ENCODE results near the gene PHKA2. TPM values are rescaled to one million over a fixed set of nuclear protein-coding genes. Genes with fewer than 3 reads are reported as not detected.

The PHKA2 gene
- polyA plus RNA-seq, 2 of the 4 experiments (the other 2 are of a cell fraction) = 16.1 to 21.2 TPM

DNA sequence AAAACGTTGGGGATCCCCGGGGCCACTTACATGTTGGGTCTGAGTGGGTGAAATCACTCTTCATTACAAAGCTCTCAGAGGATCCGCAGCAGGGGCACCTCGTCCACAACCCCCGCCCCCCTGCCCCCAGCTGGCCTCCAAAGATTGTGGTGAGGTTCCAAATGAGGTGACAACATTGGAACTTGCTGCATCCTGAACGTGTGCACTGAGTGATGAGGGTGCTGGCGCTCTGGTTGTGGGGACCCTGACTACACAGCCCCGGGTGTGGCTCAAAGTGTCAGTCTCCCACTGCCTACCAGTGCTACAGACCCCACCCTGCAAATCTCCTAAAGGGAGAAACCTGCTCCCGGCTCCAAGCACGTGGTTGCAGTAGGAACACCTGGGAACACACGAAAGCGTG is 111.9 kb downstream of the PHKA2 start:
- POLR2A ChIA-PET = no interaction called here
- DNase-seq (ENCODE audit: low read depth in 1 of 2, low spot score in 1 of 2) (no peak), ATAC-seq (no peak), FAIRE-seq (no peak)
- Histone ChIP-seq H3K27ac (peak overlapping the region in 1 of 2 experiments; percentile 77; a peak in 1 of 6 replicates), H3K4me3 (no peak overlapping the region), H3K4me2 (no peak overlapping the region), H3K4me1 (peaks cover 24% of the 10 kb centered on the region), H3K9me3 (no peaks in the 10 kb centered on the region)
- CTCF ChIA-PET = interaction anchor here (1.9 to 2.1 kb wide), 2 partner anchors 10 to 14 kb away, joined by 4 to 6 read pairs; no protein-coding TSS in a partner anchor
- TF ChIP-seq RFX5 (IDR thresholded peaks at IDR 0.05) = no peak
- no peak for TF ChIP-seq TP53 (CRISPR knock-in tag; IDR thresholded peaks at IDR 0.05)
- TF ChIP-seq EP300 (IDR thresholded peaks at IDR 0.05) = no peak
- TF ChIP-seq KDM1A (IDR thresholded peaks at IDR 0.05; ENCODE audit: low read depth) = no peak
- no peak for TF ChIP-seq CBX2 (IDR thresholded peaks at IDR 0.05; ENCODE audit: borderline replicate concordance, low read depth)
- no peak for TF ChIP-seq ZNF302 (CRISPR knock-in tag; IDR thresholded peaks at IDR 0.05)
- TF ChIP-seq GATA3 (IDR thresholded peaks at IDR 0.05; ENCODE audit: borderline replicate concordance) = no peak
- TF ChIP-seq KDM5A (IDR thresholded peaks at IDR 0.05) = no peak
- 91% methylated on average over 6 of the region's 12 CpGs for WGBS (ENCODE audit: missing lambda C conversion rate)

DNA sequence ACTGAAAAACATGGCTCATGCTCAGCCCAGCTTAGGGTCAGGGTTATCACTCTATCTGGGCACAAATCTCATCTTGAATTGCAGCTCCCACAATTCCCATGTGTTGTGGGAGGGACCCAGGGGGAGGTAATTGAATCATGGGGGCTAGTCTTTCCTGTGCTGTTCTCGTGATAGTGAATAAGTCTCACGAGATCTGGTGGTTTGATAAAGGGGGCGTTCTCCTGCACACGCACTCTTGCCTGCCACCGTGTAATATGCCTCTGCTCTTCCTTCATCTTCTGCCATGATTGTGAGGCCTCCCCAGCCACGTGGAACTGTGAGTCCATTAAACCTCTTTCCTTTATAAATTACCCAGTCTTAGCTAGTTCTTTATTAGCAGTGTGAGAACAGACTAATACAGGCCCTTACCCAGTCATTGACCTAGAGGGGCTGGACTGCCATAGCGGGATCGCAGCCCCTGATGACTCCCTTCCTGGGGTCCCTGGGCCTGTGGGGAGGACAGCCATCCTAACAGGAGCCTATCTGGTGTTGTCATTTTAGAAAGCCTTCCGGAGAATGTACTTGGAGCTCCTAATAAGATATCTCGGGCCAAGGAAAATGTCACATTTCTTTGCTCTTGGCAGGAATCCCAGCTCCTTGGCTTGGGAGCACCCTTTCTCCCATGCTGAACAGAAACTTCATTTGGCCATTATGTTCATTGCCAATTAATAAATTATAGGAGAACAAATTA is 112.6 kb downstream of the PHKA2 start:
- Histone ChIP-seq H3K4me2 (no peak overlapping the region), H3K4me3 (no peak overlapping the region), H3K27ac (peak overlapping the region in 1 of 2 experiments; percentile 77; a peak in 1 of 6 replicates), H3K9me3 (no peaks in the 10 kb centered on the region), H3K4me1 (peaks cover 24% of the 10 kb centered on the region)
- FAIRE-seq (no peak), DNase-seq (ENCODE audit: low read depth in 1 of 2, low spot score in 1 of 2) (no peak), ATAC-seq (no peak)
- TF ChIP-seq RNF2 (IDR thresholded peaks at IDR 0.05; ENCODE audit: borderline replicate concordance, low read depth) (no peak), EP300 (IDR thresholded peaks at IDR 0.05) (no peak), RAD21 (conservative IDR thresholded peaks at IDR 0.05 in 1 of 2, IDR thresholded peaks at IDR 0.05 in 1 of 2) (no peak), SMC3 (IDR thresholded peaks at IDR 0.05) (no peak), FOSL2 (IDR thresholded peaks at IDR 0.05) (no peak), FOSL2 (CRISPR knock-in tag; IDR thresholded peaks at IDR 0.05) (no peak), TFCP2L1 (CRISPR knock-in tag; IDR thresholded peaks at IDR 0.05) (no peak), JUN (IDR thresholded peaks at IDR 0.05) (no peak), MAFK (IDR thresholded peaks at IDR 0.05; ENCODE audit: partially characterized antibody) (no peak), HOXA7 (CRISPR knock-in tag; IDR thresholded peaks at IDR 0.05) (no peak), MYC (IDR thresholded peaks at IDR 0.05; ENCODE audit: borderline replicate concordance, low read length) (no peak), EHF (CRISPR knock-in tag; IDR thresholded peaks at IDR 0.05) (no peak)
- TF ChIP-seq, protein P1, sequence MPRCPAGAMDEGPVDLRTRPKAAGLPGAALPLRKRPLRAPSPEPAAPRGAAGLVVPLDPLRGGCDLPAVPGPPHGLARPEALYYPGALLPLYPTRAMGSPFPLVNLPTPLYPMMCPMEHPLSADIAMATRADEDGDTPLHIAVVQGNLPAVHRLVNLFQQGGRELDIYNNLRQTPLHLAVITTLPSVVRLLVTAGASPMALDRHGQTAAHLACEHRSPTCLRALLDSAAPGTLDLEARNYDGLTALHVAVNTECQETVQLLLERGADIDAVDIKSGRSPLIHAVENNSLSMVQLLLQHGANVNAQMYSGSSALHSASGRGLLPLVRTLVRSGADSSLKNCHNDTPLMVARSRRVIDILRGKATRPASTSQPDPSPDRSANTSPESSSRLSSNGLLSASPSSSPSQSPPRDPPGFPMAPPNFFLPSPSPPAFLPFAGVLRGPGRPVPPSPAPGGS (IDR thresholded peaks at IDR 0.05) = no peak
- TF ChIP-seq, protein P2, sequence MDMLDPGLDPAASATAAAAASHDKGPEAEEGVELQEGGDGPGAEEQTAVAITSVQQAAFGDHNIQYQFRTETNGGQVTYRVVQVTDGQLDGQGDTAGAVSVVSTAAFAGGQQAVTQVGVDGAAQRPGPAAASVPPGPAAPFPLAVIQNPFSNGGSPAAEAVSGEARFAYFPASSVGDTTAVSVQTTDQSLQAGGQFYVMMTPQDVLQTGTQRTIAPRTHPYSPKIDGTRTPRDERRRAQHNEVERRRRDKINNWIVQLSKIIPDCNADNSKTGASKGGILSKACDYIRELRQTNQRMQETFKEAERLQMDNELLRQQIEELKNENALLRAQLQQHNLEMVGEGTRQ (IDR thresholded peaks at IDR 0.05) = no peak
- TF ChIP-seq, protein P3, sequence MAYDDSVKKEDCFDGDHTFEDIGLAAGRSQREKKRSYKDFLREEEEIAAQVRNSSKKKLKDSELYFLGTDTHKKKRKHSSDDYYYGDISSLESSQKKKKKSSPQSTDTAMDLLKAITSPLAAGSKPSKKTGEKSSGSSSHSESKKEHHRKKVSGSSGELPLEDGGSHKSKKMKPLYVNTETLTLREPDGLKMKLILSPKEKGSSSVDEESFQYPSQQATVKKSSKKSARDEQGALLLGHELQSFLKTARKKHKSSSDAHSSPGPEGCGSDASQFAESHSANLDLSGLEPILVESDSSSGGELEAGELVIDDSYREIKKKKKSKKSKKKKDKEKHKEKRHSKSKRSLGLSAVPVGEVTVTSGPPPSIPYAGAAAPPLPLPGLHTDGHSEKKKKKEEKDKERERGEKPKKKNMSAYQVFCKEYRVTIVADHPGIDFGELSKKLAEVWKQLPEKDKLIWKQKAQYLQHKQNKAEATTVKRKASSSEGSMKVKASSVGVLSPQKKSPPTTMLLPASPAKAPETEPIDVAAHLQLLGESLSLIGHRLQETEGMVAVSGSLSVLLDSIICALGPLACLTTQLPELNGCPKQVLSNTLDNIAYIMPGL (CRISPR knock-in tag; IDR thresholded peaks at IDR 0.05; ENCODE audit: borderline replicate concordance) = no peak
- TF ChIP-seq, protein P4, sequence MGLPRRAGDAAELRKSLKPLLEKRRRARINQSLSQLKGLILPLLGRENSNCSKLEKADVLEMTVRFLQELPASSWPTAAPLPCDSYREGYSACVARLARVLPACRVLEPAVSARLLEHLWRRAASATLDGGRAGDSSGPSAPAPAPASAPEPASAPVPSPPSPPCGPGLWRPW (IDR thresholded peaks at IDR 0.05) = no peak
- ChIA-PET POLR2A (no interaction called here), CTCF (interaction anchor here (0.6 to 2.1 kb wide), 2 partner anchors 10 to 15 kb away, joined by 4 to 6 read pairs; no protein-coding TSS in a partner anchor)
- WGBS (ENCODE audit: missing lambda C conversion rate) = 85% methylated on average over 10 of the region's 10 CpGs

All from A549 (cell line).